HepG2 (cell line): ENCODE measurements around the gene C9orf43. TPM values are rescaled to one million over a fixed set of nuclear protein-coding genes. Genes with fewer than 3 reads are reported as not detected.

ENCODE experiments used
- ASH2L ChIP-seq: fragments of 300-600, 200-600 bp; sonication (generic); IDR thresholded peaks from 2 replicates; pipeline ENCODE4 v1.7.0; 2017; ENCODE audit warnings: low read depth, mild to moderate bottlenecking, moderate library complexity, mixed read lengths, low read length; ENCODE audit not compliant: insufficient read length
- CENPT ChIP-seq: sonication (generic); formaldehyde crosslinking; IDR thresholded peaks from 2 replicates; pipeline ENCODE4 v1.8.0; 2022; ENCODE audit warnings: low read depth, mild to moderate bottlenecking, moderate library complexity, missing genetic modification reagents
- FIP1L1 ChIP-seq: fragments of 200-400 bp; formaldehyde crosslinking; IDR thresholded peaks from 2 replicates; pipeline ENCODE4 v1.6.1; 2018; ENCODE audit warnings: low read depth, mild to moderate bottlenecking, low read length, moderate library complexity, borderline replicate concordance; ENCODE audit not compliant: insufficient read depth
- GPN1 ChIP-seq: sonication (generic); formaldehyde crosslinking; IDR thresholded peaks from 2 replicates; pipeline ENCODE4 v1.5.1; 2020; ENCODE audit warnings: missing genetic modification reagents, borderline replicate concordance
- HNF1B ChIP-seq: sonication (generic); formaldehyde crosslinking; IDR thresholded peaks from 2 replicates; pipeline ENCODE4 v1.5.1; 2020; ENCODE audit warnings: mild to moderate bottlenecking, moderate library complexity, missing genetic modification reagents
- HOXA7 ChIP-seq: sonication (generic); formaldehyde crosslinking; IDR thresholded peaks from 2 replicates; pipeline ENCODE4 v1.8.1; 2022; ENCODE audit warnings: mild to moderate bottlenecking, missing genetic modification reagents, moderate library complexity
- MBD4 ChIP-seq: IDR thresholded peaks from 2 replicates; pipeline ENCODE4 v1.6.1; 2012; ENCODE audit warnings: low read length, inconsistent platforms, borderline replicate concordance
- MLX ChIP-seq: IDR thresholded peaks from 2 replicates; pipeline ENCODE4 v1.6.1; 2016
- POGZ ChIP-seq: sonication (generic); formaldehyde crosslinking; IDR thresholded peaks from 2 replicates; pipeline ENCODE4 v1.4.0; 2020; ENCODE audit warnings: mild to moderate bottlenecking, missing genetic modification reagents
- RERE ChIP-seq: IDR thresholded peaks from 2 replicates; pipeline ENCODE4 v1.6.1; 2016; ENCODE audit warnings: low read depth, missing genetic modification reagents, missing compliant biosample characterization
- SOX6 ChIP-seq, 2 experiments: fragments of 450-650 bp in 1 of 2; sonication (generic) in 1 of 2; formaldehyde crosslinking in 1 of 2; IDR thresholded peaks; 2 replicates each; pipeline versions ENCODE4 v1.4.0 to v1.6.1; 2017 to 2020; ENCODE audit warnings: antibody characterized with exemption in 1 of 2, mild to moderate bottlenecking in 1 of 2, missing genetic modification reagents in 1 of 2
- ZNF234 ChIP-seq: sonication (generic); formaldehyde crosslinking; conservative IDR thresholded peaks from 2 replicates; pipeline ENCODE4 v1.5.1; 2020; ENCODE audit warnings: mild to moderate bottlenecking, missing genetic modification reagents
- ZNF3 ChIP-seq: IDR thresholded peaks from 2 replicates; pipeline ENCODE4 v1.7.0; 2017; ENCODE audit warnings: inconsistent platforms
- ZNF326 ChIP-seq: sonication (generic); formaldehyde crosslinking; IDR thresholded peaks from 2 replicates; pipeline ENCODE4 v1.4.0; 2020; ENCODE audit warnings: missing genetic modification reagents, borderline replicate concordance
- ZNF354B ChIP-seq: sonication (generic); formaldehyde crosslinking; IDR thresholded peaks from 2 replicates; pipeline ENCODE4 v1.8.0; 2022; ENCODE audit warnings: mild to moderate bottlenecking, missing genetic modification reagents
- ZNF414 ChIP-seq: sonication (generic); formaldehyde crosslinking; IDR thresholded peaks from 2 replicates; pipeline ENCODE4 v1.5.0; 2020; ENCODE audit warnings: missing genetic modification reagents
- ZNF605 ChIP-seq: sonication (generic); formaldehyde crosslinking; IDR thresholded peaks from 2 replicates; pipeline ENCODE4 v1.8.0; 2022; ENCODE audit warnings: mild to moderate bottlenecking, missing genetic modification reagents
- ZNF644 ChIP-seq: IDR thresholded peaks from 2 replicates; pipeline ENCODE4 v1.6.1; 2016; ENCODE audit warnings: low read depth
- ZNF800 ChIP-seq: sonication (generic); formaldehyde crosslinking; IDR thresholded peaks from 2 replicates; pipeline ENCODE4 v1.4.0; 2020; ENCODE audit warnings: missing genetic modification reagents
- polyA plus RNA-seq, 8 experiments: library from polyadenylated mRNA; depleted of rRNA in 3 of 8; stranded (reverse) in 7 of 8; unstranded in 1 of 8; fragments of >200 nt; fragmentation: Illumina TruSeq in 4 of 8; extraction: Trizol in 4 of 8; gene quantifications; 2 replicates each; pipeline versions ENCODE4 v1.2.1 to v1.2.3, GENCODE V29; 2011 to 2016; ENCODE audit warnings: low read depth in 4 of 8, missing spikeins in 1 of 8, mixed read lengths in 1 of 8; ENCODE audit not compliant: insufficient read depth in 1 of 8
- total RNA-seq, 5 experiments: library from RNA; depleted of rRNA; stranded (reverse); fragments of >200 nt; fragmentation: Illumina TruSeq; extraction: Trizol; gene quantifications; 2 replicates each; pipeline ENCODE4 v1.2.3, GENCODE V29; 2016; ENCODE audit warnings: low read depth in 1 of 5

The C9orf43 gene
- total and polyA plus RNA-seq, 2 of the 13 experiments (the other 11 are each of a cell fraction or from before 2014, with no cell fraction given) = 0.24 to 0.31 TPM

- peak; percentile 56 for TF ChIP-seq MLX (CRISPR knock-in tag)
- TF ChIP-seq MBD4 = no peak
- TF ChIP-seq POGZ (CRISPR knock-in tag) = peak; percentile 96
- TF ChIP-seq ZNF354B (CRISPR knock-in tag) = no peak
- TF ChIP-seq ZNF644 (CRISPR knock-in tag) = no peak
- peak; percentile 92 for TF ChIP-seq ZNF414 (CRISPR knock-in tag)
- no peak for TF ChIP-seq HOXA7 (CRISPR knock-in tag)
- TF ChIP-seq HNF1B (CRISPR knock-in tag) = peak; percentile 92
- TF ChIP-seq SOX6 (IDR thresholded peaks at IDR 0.05) = no peak
- peak; percentile 87 for TF ChIP-seq SOX6 (CRISPR knock-in tag; IDR thresholded peaks at IDR 0.05)
- no peak for TF ChIP-seq ZNF3 (CRISPR knock-in tag)
- 0 out of 2 replicates have a peak, but pooled peaks have one; percentile 29 for TF ChIP-seq FIP1L1
- TF ChIP-seq ZNF326 = no peak
- TF ChIP-seq RERE (CRISPR knock-in tag) = no peak
- TF ChIP-seq GPN1 (CRISPR knock-in tag) = no peak
- peak; percentile 99 for TF ChIP-seq ASH2L
- peak; percentile 69; the same call in 1 of the 2 replicates for TF ChIP-seq ZNF800 (CRISPR knock-in tag)
- TF ChIP-seq ZNF234 = no peak
- no peak; the same call in 1 of the 2 replicates for TF ChIP-seq CENPT (CRISPR knock-in tag)
- TF ChIP-seq ZNF605 (CRISPR knock-in tag) = peak; percentile 43; the same call in 1 of the 2 replicates
These were observed at the start of gene C9orf43, which contains the start of gene POLE3 (continued) for GRCh38 chr9:113410207-113410864.
